MCF 10A (cell line): Measurements from ENCODE around the gene ST6GALNAC2. TPM values are rescaled to one million over a fixed set of nuclear protein-coding genes. Genes with fewer than 3 reads are reported as not detected.

Experiments
- BruUV-seq: library from RNA; stranded (reverse); fragments of 400-500 nt; replicated peaks from 2 replicates; lab custom pipeline; 2021; lab: Mats Ljungman, UMichigan
- CTCF ChIA-PET: fragments of 300-600 bp; sonication (Branson Sonifier 250); formaldehyde crosslinking; extraction: SDS; loops from one replicate; lab custom pipeline; 2021; ENCODE audit warnings: antibody characterized with exemption, inconsistent platforms; lab: Yijun Ruan, JAX
- POLR2A ChIA-PET: fragments of 300-600, 350-650 bp; sonication (Branson Sonifier 250); formaldehyde crosslinking; extraction: SDS; loops from one replicate; lab custom pipeline; 2020; ENCODE audit warnings: antibody characterized with exemption, inconsistent platforms; lab: Yijun Ruan, JAX
- DNase-seq: peaks from one replicate; pipeline ENCODE4 v3.0.0-alpha.2; 2018; ENCODE audit not compliant: unreplicated experiment
- H3K27ac Mint-ChIP-seq: one replicate; pipeline ENCODE4 v1.8.0; 2022; ENCODE audit warnings: mild to moderate bottlenecking, low read depth, mixed read lengths; ENCODE audit not compliant: unreplicated experiment
- H3K27me3 Mint-ChIP-seq: one replicate; pipeline ENCODE4 v1.8.0; 2022; ENCODE audit warnings: mixed read lengths; ENCODE audit not compliant: insufficient read depth, unreplicated experiment
- H3K36me3 Mint-ChIP-seq: one replicate; pipeline ENCODE4 v1.8.0; 2022; ENCODE audit warnings: mild to moderate bottlenecking, moderate library complexity, mixed read lengths; ENCODE audit not compliant: insufficient read depth, unreplicated experiment
- H3K4me1 Mint-ChIP-seq: one replicate; pipeline ENCODE4 v1.8.0; 2022; ENCODE audit warnings: mixed read lengths; ENCODE audit not compliant: insufficient read depth, unreplicated experiment
- H3K4me3 Mint-ChIP-seq: one replicate; pipeline ENCODE4 v1.8.0; 2022; ENCODE audit warnings: mild to moderate bottlenecking, moderate library complexity, mixed read lengths; ENCODE audit not compliant: unreplicated experiment
- H3K9me3 Mint-ChIP-seq: one replicate; pipeline ENCODE4 v1.8.0; 2022; ENCODE audit warnings: mixed read lengths; ENCODE audit not compliant: unreplicated experiment
- intact Hi-C: fragments of 100-400 bp; cut with micrococcal nuclease; formaldehyde crosslinking; loops from 2 replicates; pipeline ENCODE4 v1.14.1; 2022
- total RNA-seq: library from RNA; stranded (reverse); gene quantifications from 2 replicates; pipeline ENCODE4 v1.2.3, GENCODE V29; 2022
- TF ChIP-seq, protein P1 (sequence below): fragments of 200-600 bp; IDR thresholded peaks from one replicate; pipeline ENCODE4 v1.8.0; 2022; ENCODE audit warnings: antibody characterized with exemption, mild to moderate bottlenecking; ENCODE audit not compliant: unreplicated experiment

The ST6GALNAC2 gene
- total RNA-seq, 1 experiment from 2014 or later: 7.7 TPM

DNA sequence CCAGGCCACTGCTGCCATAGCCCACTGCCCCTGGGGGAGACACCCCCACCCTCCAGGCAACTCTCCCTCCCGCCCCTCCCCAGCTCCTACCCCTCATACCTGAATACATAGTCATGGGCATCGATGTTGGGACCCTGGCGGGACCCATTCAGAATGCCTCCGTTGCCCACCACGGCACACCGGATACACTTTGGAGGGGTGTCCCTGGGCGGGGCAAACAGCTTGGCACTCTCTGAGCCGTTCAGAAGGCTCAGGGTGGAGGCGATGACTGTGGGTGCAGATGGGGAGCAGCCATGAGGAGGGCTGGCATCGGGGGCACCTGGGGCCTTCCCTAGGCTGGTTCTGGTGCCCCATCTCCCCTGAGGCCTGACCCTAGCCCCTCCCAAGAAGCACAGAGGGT lies 12.6 kb downstream of the ST6GALNAC2 start:
- ChIA-PET POLR2A (interaction anchor here (1.2 kb wide), 1 partner anchor 9 kb away, joined by 3 read pairs; no protein-coding TSS in a partner anchor), CTCF (interaction anchor here (0.6 to 1.2 kb wide), 4 partner anchors 49 to 1312 kb away, joined by 3 to 4 read pairs (median 4); no protein-coding TSS in a partner anchor)
- H3K9me3 Mint-ChIP-seq: no peaks in the 10 kb centered on the region
- no TSS peak for BruUV-seq
- no peak for DNase-seq
- peaks cover 3% of the 10 kb centered on the region for H3K4me1 Mint-ChIP-seq
- intact Hi-C loops: no loop called here
- no peak overlapping the region for H3K4me3 Mint-ChIP-seq
- no peak overlapping the region for H3K27ac Mint-ChIP-seq
- H3K27me3 Mint-ChIP-seq: no peaks in the 10 kb centered on the region
- H3K36me3 Mint-ChIP-seq: peaks cover 2% of the 10 kb centered on the region
- TF ChIP-seq, protein P1, sequence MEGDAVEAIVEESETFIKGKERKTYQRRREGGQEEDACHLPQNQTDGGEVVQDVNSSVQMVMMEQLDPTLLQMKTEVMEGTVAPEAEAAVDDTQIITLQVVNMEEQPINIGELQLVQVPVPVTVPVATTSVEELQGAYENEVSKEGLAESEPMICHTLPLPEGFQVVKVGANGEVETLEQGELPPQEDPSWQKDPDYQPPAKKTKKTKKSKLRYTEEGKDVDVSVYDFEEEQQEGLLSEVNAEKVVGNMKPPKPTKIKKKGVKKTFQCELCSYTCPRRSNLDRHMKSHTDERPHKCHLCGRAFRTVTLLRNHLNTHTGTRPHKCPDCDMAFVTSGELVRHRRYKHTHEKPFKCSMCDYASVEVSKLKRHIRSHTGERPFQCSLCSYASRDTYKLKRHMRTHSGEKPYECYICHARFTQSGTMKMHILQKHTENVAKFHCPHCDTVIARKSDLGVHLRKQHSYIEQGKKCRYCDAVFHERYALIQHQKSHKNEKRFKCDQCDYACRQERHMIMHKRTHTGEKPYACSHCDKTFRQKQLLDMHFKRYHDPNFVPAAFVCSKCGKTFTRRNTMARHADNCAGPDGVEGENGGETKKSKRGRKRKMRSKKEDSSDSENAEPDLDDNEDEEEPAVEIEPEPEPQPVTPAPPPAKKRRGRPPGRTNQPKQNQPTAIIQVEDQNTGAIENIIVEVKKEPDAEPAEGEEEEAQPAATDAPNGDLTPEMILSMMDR: no peak

DNA sequence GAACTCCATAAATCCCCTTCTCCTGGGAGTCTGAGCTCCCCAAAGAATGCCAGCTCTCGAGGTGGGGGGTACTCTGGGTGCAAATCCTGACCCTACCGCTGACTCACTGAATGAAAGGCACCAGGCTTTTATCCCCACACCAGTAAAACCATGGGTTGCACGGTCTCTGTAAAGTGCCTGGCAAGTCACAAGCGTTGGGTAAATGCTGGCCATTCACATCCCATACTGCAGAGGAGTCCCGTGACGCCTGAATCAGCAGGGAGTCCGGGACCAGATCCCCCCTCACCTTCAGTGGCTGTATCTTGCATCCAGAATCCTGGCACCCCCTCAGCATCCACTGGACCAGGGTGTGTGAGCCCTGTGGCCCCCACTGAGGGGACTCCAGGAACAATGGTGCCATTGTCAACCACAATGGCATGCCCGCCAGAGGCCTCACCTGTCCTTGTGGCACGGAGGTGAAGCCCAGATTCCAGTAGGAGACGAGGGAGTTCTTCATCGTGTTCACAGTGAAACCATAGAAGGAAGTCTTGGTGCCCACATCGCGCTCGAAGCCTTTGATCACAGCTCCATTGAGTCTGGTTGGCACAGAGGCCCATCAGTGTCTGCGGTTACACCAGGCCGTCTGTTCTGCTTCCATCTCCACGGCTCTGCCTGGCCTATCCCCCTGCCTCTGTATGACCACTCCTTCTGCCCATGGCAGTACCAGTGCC lies 13.3 kb downstream of the ST6GALNAC2 start:
- no peaks in the 10 kb centered on the region for H3K27me3 Mint-ChIP-seq
- TF ChIP-seq, protein P1: no peak
- CTCF ChIA-PET: interaction anchor here (0.6 to 1.2 kb wide), 3 partner anchors 50 to 1312 kb away, joined by 3 to 4 read pairs (median 4); no protein-coding TSS in a partner anchor
- intact Hi-C loops: no loop called here
- POLR2A ChIA-PET: interaction anchor here (0.6 to 1.6 kb wide), 4 partner anchors 10 to 468 kb away, joined by 3 to 7 read pairs (median 3); no protein-coding TSS in a partner anchor
- H3K36me3 Mint-ChIP-seq: peaks cover 10% of the 10 kb centered on the region
- BruUV-seq: no TSS peak
- no peak for DNase-seq
- H3K4me3 Mint-ChIP-seq: no peak overlapping the region
- peaks cover 6% of the 10 kb centered on the region for H3K4me1 Mint-ChIP-seq
- no peak overlapping the region for H3K27ac Mint-ChIP-seq
- H3K9me3 Mint-ChIP-seq: no peaks in the 10 kb centered on the region

- H3K4me1 Mint-ChIP-seq: peaks cover 19% of the 10 kb centered on the region
- ChIA-PET CTCF (interaction anchor here (0.7 to 1.6 kb wide), 4 partner anchors 12 to 55 kb away, joined by 3 to 4 read pairs (median 3); no protein-coding TSS in a partner anchor), POLR2A (interaction anchor here (0.7 to 1.9 kb wide), 5 partner anchors 8 to 53 kb away, joined by 3 to 7 read pairs (median 3); no protein-coding TSS in a partner anchor)
- intact Hi-C loops: no loop called here
- H3K9me3 Mint-ChIP-seq: no peaks in the 10 kb centered on the region
- TF ChIP-seq, protein P1: no peak
- no peak overlapping the region for H3K27ac Mint-ChIP-seq
- H3K4me3 Mint-ChIP-seq: no peak overlapping the region
- no TSS peak for BruUV-seq
- peaks cover 23% of the 10 kb centered on the region for H3K36me3 Mint-ChIP-seq
- no peaks in the 10 kb centered on the region for H3K27me3 Mint-ChIP-seq
- no peak for DNase-seq
These were observed 14.7 kb downstream of the ST6GALNAC2 start for GRCh38 chr17:76570877-76571471.

GRCh38 chr17:76570457-76570856 lies 15.2 kb downstream of the ST6GALNAC2 start:
- H3K27ac Mint-ChIP-seq: no peak overlapping the region
- peaks cover 29% of the 10 kb centered on the region for H3K36me3 Mint-ChIP-seq
- peaks cover 23% of the 10 kb centered on the region for H3K4me1 Mint-ChIP-seq
- CTCF ChIA-PET: interaction anchor here (0.7 to 1.6 kb wide), 4 partner anchors 12 to 55 kb away, joined by 3 to 6 read pairs (median 4); no protein-coding TSS in a partner anchor
- H3K4me3 Mint-ChIP-seq: no peak overlapping the region
- POLR2A ChIA-PET: interaction anchor here (0.7 to 1.9 kb wide), 4 partner anchors 8 to 53 kb away, joined by 3 to 7 read pairs (median 4); no protein-coding TSS in a partner anchor
- H3K9me3 Mint-ChIP-seq: no peaks in the 10 kb centered on the region
- no peak for DNase-seq
- intact Hi-C loops: no loop called here
- TF ChIP-seq, protein P1: no peak
- no peaks in the 10 kb centered on the region for H3K27me3 Mint-ChIP-seq
- BruUV-seq: no TSS peak
